B cell (primary cell): ENCODE data around the gene SLC12A4. TPM values are rescaled to one million over a fixed set of nuclear protein-coding genes. Genes with fewer than 3 reads are reported as not detected.

Experiments
- ATAC-seq: fragments of 200-7000 bp; cut with Tn5 transposase; one replicate; pipeline ENCODE4 v1.10.0; 2021; ENCODE audit warnings: low read depth, mild to moderate bottlenecking, moderate number of reproducible peaks, moderate library complexity
- CTCF ChIA-PET: fragments of 350-600 bp; sonication (Branson Sonifier 250); formaldehyde crosslinking; loops from one replicate; lab custom pipeline; 2021; ENCODE audit warnings: antibody characterized with exemption, inconsistent platforms; lab: Charles Lee
- POLR2A ChIA-PET: fragments of 350-600 bp; sonication (Branson Sonifier 250); formaldehyde crosslinking; loops from one replicate; lab custom pipeline; 2021; ENCODE audit warnings: antibody characterized with exemption; lab: Charles Lee
- DNase-seq: peaks from one replicate; pipeline ENCODE4 v3.0.0; 2013
- H2AFZ ChIP-seq: 2 replicates; pipeline ENCODE4 v1.6.1; 2012; ENCODE audit warnings: mild to moderate bottlenecking, low read depth, low read length; ENCODE audit not compliant: insufficient read depth, poor library complexity, severe bottlenecking
- H3K27ac ChIP-seq, 2 donors: 1 replicate in 1 of 2; 2 replicates in 1 of 2; pipeline ENCODE4 v1.5.1; 2012 to 2013; ENCODE audit warnings: low read length in 2 of 2, mild to moderate bottlenecking in 2 of 2, moderate library complexity in 1 of 2
- H3K27me3 ChIP-seq, 4 experiments: fragments of 200-600 bp in 1 of 4; sonication (generic) in 1 of 4; replicated peaks in 1 of 4; 1 replicate in 2 of 4; 2 replicates in 2 of 4; pipeline versions ENCODE4 v1.6.1 to v1.7.0; 2013 to 2016; ENCODE audit warnings: low read length in 3 of 4, mild to moderate bottlenecking in 2 of 4, mixed read lengths in 1 of 4, moderate library complexity in 1 of 4; ENCODE audit not compliant: insufficient read depth in 4 of 4, control insufficient read depth in 3 of 4; ENCODE audit errors: control extremely low read depth in 1 of 4
- H3K36me3 ChIP-seq, 2 experiments: replicated peaks in 1 of 2; 1 replicate in 1 of 2; 2 replicates in 1 of 2; pipeline versions ENCODE4 v1.6.1 to v1.7.1; 2013; ENCODE audit warnings: low read length in 1 of 2; ENCODE audit not compliant: insufficient read depth in 2 of 2, control insufficient read depth in 1 of 2; ENCODE audit errors: control extremely low read depth in 1 of 2, extremely low read depth in 1 of 2
- H3K4me1 ChIP-seq, 2 donors: fragments of 200-600 bp in 1 of 2; sonication (generic) in 1 of 2; 1 replicate in 1 of 2; 2 replicates in 1 of 2; pipeline versions ENCODE4 v1.5.1 to v1.6.1; 2013 to 2017; ENCODE audit warnings: low read length in 2 of 2; ENCODE audit not compliant: control insufficient read depth in 2 of 2, insufficient read depth in 2 of 2
- H3K4me2 ChIP-seq: replicated peaks from 2 replicates; pipeline ENCODE3; 2012; ENCODE audit warnings: mild to moderate bottlenecking, low read depth, low read length; ENCODE audit not compliant: poor library complexity, severe bottlenecking
- H3K4me3 ChIP-seq, 5 experiments: fragments of 200-600 bp in 1 of 5; sonication (generic) in 1 of 5; 1 replicate in 3 of 5; 2 replicates in 2 of 5; pipeline versions ENCODE4 v1.5.1 to v1.7.0; 2011 to 2016; ENCODE audit warnings: low read length in 4 of 5, mild to moderate bottlenecking in 4 of 5, low read depth in 2 of 5, control low read depth in 1 of 5, moderate library complexity in 1 of 5; ENCODE audit not compliant: insufficient read depth in 1 of 5; ENCODE audit errors: control extremely low read depth in 1 of 5, extremely low read depth in 1 of 5
- H3K79me2 ChIP-seq: fragments of 200-600 bp; sonication (generic); one replicate; pipeline ENCODE4 v1.6.0; 2016; ENCODE audit warnings: low read length; ENCODE audit not compliant: control insufficient read depth, insufficient read depth
- H3K9ac ChIP-seq: fragments of 200-600 bp; sonication (generic); 2 replicates; pipeline ENCODE4 v1.6.1; 2017; ENCODE audit warnings: mild to moderate bottlenecking, low read length, moderate library complexity
- H3K9me3 ChIP-seq, 3 donors: one replicate each; pipeline versions ENCODE4 v1.6.1 to v1.7.1; 2013; ENCODE audit warnings: low read length in 2 of 3; ENCODE audit not compliant: control insufficient read depth in 2 of 3, insufficient read depth in 1 of 3; ENCODE audit errors: control extremely low read depth in 1 of 3
- H4K20me1 ChIP-seq: 2 replicates; pipeline ENCODE4 v1.6.0; 2012; ENCODE audit warnings: mild to moderate bottlenecking, low read length; ENCODE audit not compliant: insufficient read depth, control insufficient read depth, poor library complexity, severe bottlenecking
- H3K27ac Mint-ChIP-seq: one replicate; pipeline ENCODE4 v1.8.0; 2021; ENCODE audit warnings: mixed read lengths
- H3K27me3 Mint-ChIP-seq: one replicate; pipeline ENCODE4 v1.8.0; 2021; ENCODE audit warnings: mixed read lengths
- H3K4me1 Mint-ChIP-seq: one replicate; pipeline ENCODE4 v1.8.0; 2021; ENCODE audit warnings: mixed read lengths
- H3K4me3 Mint-ChIP-seq: one replicate; pipeline ENCODE4 v1.8.0; 2021; ENCODE audit warnings: mixed read lengths
- H3K9me3 Mint-ChIP-seq: one replicate; pipeline ENCODE4 v1.8.0; 2022; ENCODE audit warnings: mixed read lengths; ENCODE audit not compliant: insufficient read depth
- CTCF ChIP-seq: fragments of 200-600 bp; IDR thresholded peaks from one replicate; pipeline ENCODE4 v1.8.0; 2022; ENCODE audit warnings: antibody characterized with exemption, mild to moderate bottlenecking
- EZH2 ChIP-seq: IDR thresholded peaks from 2 replicates; pipeline ENCODE4 v1.6.1; 2012; ENCODE audit warnings: borderline replicate concordance, low read depth, mild to moderate bottlenecking, moderate library complexity, low read length; ENCODE audit not compliant: insufficient read depth, poor library complexity, severe bottlenecking
- WGBS: methylation state at CpG from one replicate; pipeline ENCODE4 v1.1.5; 2013; ENCODE audit warnings: missing lambda C conversion rate; ENCODE audit not compliant: insufficient coverage; 5-methylcytosine and 5-hydroxymethylcytosine counted together
- intact Hi-C: fragments of 100-400 bp; cut with micrococcal nuclease; formaldehyde crosslinking; loops from one replicate; pipeline ENCODE4 v1.10.0; 2022
- polyA plus RNA-seq: library from polyadenylated mRNA; depleted of rRNA; stranded (reverse); fragments of >200 nt; gene quantifications from 2 replicates; pipeline ENCODE4 v1.2.3, GENCODE V29; 2012
- total RNA-seq, 2 donors: library from RNA; stranded (reverse); fragments of 120-200 nt in 1 of 2; gene quantifications; 1 replicate in 1 of 2; 2 replicates in 1 of 2; pipeline versions ENCODE4 v1.2.3 to v1.2.4, GENCODE V29; 2013 to 2022

Gene SLC12A4
- total and polyA plus RNA-seq, 2 donors (not counting 1 experiment from before 2014, with no cell fraction given): 20.2 to 42.2 TPM

- no peaks in the 10 kb centered on the region for H3K9me3 Mint-ChIP-seq
- no peak within 1 kb of the TSS for H3K4me3 Mint-ChIP-seq
- WGBS: 93% methylated on average over 22 of the region's 23 CpGs
- intact Hi-C loops: no loop called here
- no peak within 1 kb of the TSS for H3K27ac Mint-ChIP-seq
- Histone ChIP-seq H3K4me1 (peaks cover 10 to 24% of the 10 kb centered on the region in 2 donors), H3K27me3 (no peaks in the 10 kb centered on the region), H3K79me2 (peaks cover 52% of the 10 kb centered on the region), H3K4me3 (no peak within 1 kb of the TSS), H3K36me3 (peaks cover 0 to 9% of the 10 kb centered on the region in 2 experiments), H3K9ac (no peak within 1 kb of the TSS), H3K27ac (no peak within 1 kb of the TSS), H3K9me3 (no peaks in the 10 kb centered on the region), H3K4me2 (no peak within 1 kb of the TSS), H4K20me1 (peaks cover 11% of the 10 kb centered on the region), H2AFZ (no peak within 1 kb of the TSS)
- no peak for TF ChIP-seq CTCF
- TF ChIP-seq EZH2: no peak
- peaks cover 14% of the 10 kb centered on the region for H3K4me1 Mint-ChIP-seq
- CTCF ChIA-PET: interaction anchor here (0.6 to 2.9 kb wide), 4 partner anchors 16 to 229 kb away, joined by 3 to 12 read pairs (median 5); partner anchors contain the start of gene NRN1L
- POLR2A ChIA-PET: interaction anchor here (0.5 to 0.6 kb wide), 3 partner anchors 23 to 130 kb away, joined by 3 to 7 read pairs (median 3); no protein-coding TSS in a partner anchor
- no peaks in the 10 kb centered on the region for H3K27me3 Mint-ChIP-seq
- ATAC-seq (no peak), DNase-seq (no peak)
Observed at GRCh38 chr16:67943619-67944504, 24.6 kb downstream of the SLC12A4 start, which contains the start of gene LCAT. Gene LCAT (minus strand): TSS chr16:67944120. CDS start chr16:67944101, 19 bp downstream.
